A549 (cell line): ENCODE data around the gene TPM4.

ENCODE experiments used
- BHLHE40 ChIP-seq: IDR thresholded peaks from 2 replicates; pipeline ENCODE4 v1.6.1; 2012; ENCODE audit warnings: low read depth, low read length, inconsistent platforms
- CHD4 ChIP-seq: fragments of 200-600 bp; sonication (generic); IDR thresholded peaks from 2 replicates; pipeline ENCODE4 v1.6.1; 2016; ENCODE audit warnings: antibody characterized with exemption, mild to moderate bottlenecking, borderline replicate concordance
- CTCF ChIP-seq: fragments of >200 bp; sonication (Bioruptor Twin); formaldehyde crosslinking; IDR thresholded peaks from 3 replicates; pipeline ENCODE4 v1.5.1; 2016
- EHMT2 ChIP-seq: fragments of 200-600 bp; sonication (generic); IDR thresholded peaks from 2 replicates; pipeline ENCODE4 v1.6.1; 2016; ENCODE audit warnings: antibody characterized with exemption, low read depth, mild to moderate bottlenecking, moderate library complexity
- EP300 ChIP-seq, 2 experiments: fragments of >200 bp; sonication (Bioruptor Twin); formaldehyde crosslinking; IDR thresholded peaks; 2 replicates in 1 of 2; 3 replicates in 1 of 2; pipeline ENCODE4 v1.6.1; 2016 to 2017
- PBX3 ChIP-seq: IDR thresholded peaks from 2 replicates; pipeline ENCODE4 v1.6.1; 2012
- POLR2A ChIP-seq: IDR thresholded peaks from 2 replicates; pipeline ENCODE4 v1.6.1; 2012; ENCODE audit warnings: mild to moderate bottlenecking, low read length
- RAD21 ChIP-seq, 2 experiments: fragments of >200 bp in 1 of 2; sonication (Bioruptor Twin) in 1 of 2; formaldehyde crosslinking in 1 of 2; IDR thresholded peaks in 1 of 2; conservative IDR thresholded peaks in 1 of 2; 2 replicates in 1 of 2; 3 replicates in 1 of 2; pipeline ENCODE4 v1.6.1; 2012 to 2018; ENCODE audit warnings: inconsistent platforms in 1 of 2

GRCh38 chr19:16044746-16045145, 31.5 kb upstream of the TPM4 start:
- TF ChIP-seq POLR2A = no peak
- no peak for TF ChIP-seq CTCF
- TF ChIP-seq BHLHE40 = no peak
- TF ChIP-seq PBX3 = no peak
- TF ChIP-seq RAD21 (conservative IDR thresholded peaks at IDR 0.05 in 1 of 2, IDR thresholded peaks at IDR 0.05 in 1 of 2) = no peak
- no peak for TF ChIP-seq EP300 (IDR thresholded peaks at IDR 0.05)
- TF ChIP-seq EHMT2 = no peak
- TF ChIP-seq CHD4 = no peak
